Lower lobe of right lung (tissue), 2 donors: ENCODE data around the gene SKAP2. TPM values are rescaled to one million over a fixed set of nuclear protein-coding genes. Genes with fewer than 3 reads are reported as not detected.
"Not testable (repeated sequence)": the region's sequence is repeated elsewhere in the genome, so short reads cannot be mapped to it uniquely, and the experiment has no call there.

Experiments used
- ATAC-seq, 2 donors: fragments of 200-7000 bp; cut with Tn5 transposase; one replicate each; pipeline ENCODE4 v1.9.1; 2020 to 2022; ENCODE audit warnings: mild to moderate bottlenecking in 2 of 2, moderate library complexity in 2 of 2
- DNase-seq: peaks from one replicate; pipeline ENCODE4 v3.0.0-alpha.2; 2020
- H3K27ac ChIP-seq: fragments of 200-600 bp; one replicate; pipeline ENCODE4 v1.8.0; 2022
- H3K27me3 ChIP-seq: fragments of 200-600 bp; one replicate; pipeline ENCODE4 v1.8.0; 2022; ENCODE audit warnings: low read depth
- H3K36me3 ChIP-seq: fragments of 200-600 bp; one replicate; pipeline ENCODE4 v1.8.0; 2022; ENCODE audit warnings: mild to moderate bottlenecking
- H3K4me1 ChIP-seq: fragments of 200-600 bp; one replicate; pipeline ENCODE4 v1.8.0; 2022
- H3K4me3 ChIP-seq: fragments of 200-600 bp; one replicate; pipeline ENCODE4 v1.8.0; 2022; ENCODE audit warnings: mild to moderate bottlenecking
- H3K9me3 ChIP-seq: fragments of 200-600 bp; one replicate; pipeline ENCODE4 v1.8.0; 2022
- CTCF ChIP-seq: fragments of 200-600 bp; IDR thresholded peaks from one replicate; pipeline ENCODE4 v1.8.0; 2022; ENCODE audit warnings: antibody characterized with exemption, mild to moderate bottlenecking
- intact Hi-C: fragments of 100-400 bp; cut with DNase I; formaldehyde crosslinking; loops from one replicate; pipeline ENCODE4 v1.11.0; 2022
- total RNA-seq: library from RNA; stranded (reverse); fragmentation: NEBNext Ultra II Directional; extraction: Animal tissue kit (Norgen Biotek cat#: 25700); gene quantifications from one replicate; pipeline ENCODE4 v1.2.1, GENCODE V29; 2021
- donor health status: DM: no; HTN: yes; CAD: no; lungs with severe emphysema.

The SKAP2 gene
- total RNA-seq, 1 donor from 2014 or later: 75.0 TPM

- Histone ChIP-seq H3K27ac (no peak overlapping the region), H3K36me3 (no peaks in the 10 kb centered on the region), H3K4me1 (peaks cover 24% of the 10 kb centered on the region), H3K9me3 (no peaks in the 10 kb centered on the region), H3K27me3 (no peaks in the 10 kb centered on the region), H3K4me3 (no peak overlapping the region)
- ATAC-seq: peak in 1 of 2 donors; percentile 61
- intact Hi-C loops: no loop called here
- peak; percentile 51 for TF ChIP-seq CTCF
- DNase-seq: no peak
These were observed 10.5 kb downstream of the SKAP2 start for GRCh38 chr7:26853788-26854393.

- no peak for TF ChIP-seq CTCF
- DNase-seq (no peak), ATAC-seq (no peak)
- Histone ChIP-seq H3K9me3 (no peaks in the 10 kb centered on the region), H3K27ac (no peak overlapping the region), H3K4me3 (no peak overlapping the region), H3K27me3 (no peaks in the 10 kb centered on the region), H3K36me3 (no peaks in the 10 kb centered on the region), H3K4me1 (peaks cover 13% of the 10 kb centered on the region)
- intact Hi-C loops: no loop called here
These were observed 14.2 kb downstream of the SKAP2 start for GRCh38 chr7:26850193-26850651.

- Histone ChIP-seq H3K4me3 (no peak overlapping the region), H3K9me3 (no peaks in the 10 kb centered on the region), H3K4me1 (no peaks in the 10 kb centered on the region), H3K27me3 (no peaks in the 10 kb centered on the region), H3K36me3 (peaks cover 23% of the 10 kb centered on the region), H3K27ac (no peak overlapping the region)
- intact Hi-C loops: no loop called here
- ATAC-seq (no peak), DNase-seq (no peak)
- TF ChIP-seq CTCF: no peak
These were observed 20.7 kb downstream of the SKAP2 start for GRCh38 chr7:26843705-26844104.

GRCh38 chr7:26842897-26843296, 21.5 kb downstream of the SKAP2 start:
- Histone ChIP-seq H3K9me3 (no peaks in the 10 kb centered on the region), H3K4me3 (no peak overlapping the region), H3K36me3 (peaks cover 23% of the 10 kb centered on the region), H3K4me1 (no peaks in the 10 kb centered on the region), H3K27me3 (no peaks in the 10 kb centered on the region), H3K27ac (no peak overlapping the region)
- no peak for TF ChIP-seq CTCF
- DNase-seq: no peak
- intact Hi-C loops: no loop called here
- ATAC-seq: no peak

- no peak for TF ChIP-seq CTCF
- intact Hi-C loops: no loop called here
These were observed 23.2 kb downstream of the SKAP2 start for GRCh38 chr7:26841003-26841739.

GRCh38 chr7:26836793-26837192, 27.6 kb downstream of the SKAP2 start:
- ATAC-seq, H3K9me3 ChIP-seq: not testable (repeated sequence)

More at GRCh38 chr7:26841003-26841739, 23.2 kb downstream of the SKAP2 start:
- no peaks in the 10 kb centered on the region for H3K9me3 ChIP-seq
- no peak for ATAC-seq
- no peaks in the 10 kb centered on the region for H3K27me3 ChIP-seq
- DNase-seq: no peak
- H3K36me3 ChIP-seq: peaks cover 23% of the 10 kb centered on the region
- H3K27ac ChIP-seq: no peak overlapping the region
- no peak overlapping the region for H3K4me3 ChIP-seq
- H3K4me1 ChIP-seq: no peaks in the 10 kb centered on the region

More at GRCh38 chr7:26836793-26837192, 27.6 kb downstream of the SKAP2 start:
- H3K4me1 ChIP-seq, H3K4me3 ChIP-seq, intact Hi-C loops, H3K27ac ChIP-seq, DNase-seq, H3K27me3 ChIP-seq: not testable (repeated sequence)
- peaks cover 19% of the 10 kb centered on the region for H3K36me3 ChIP-seq
